Ishikawa (cell line): ENCODE measurements around the gene CHCHD3.

Experiments used
- CEBPB ChIP-seq: IDR thresholded peaks from 2 replicates; pipeline ENCODE4 v1.6.1; 2012
- CREB1 ChIP-seq: IDR thresholded peaks from 2 replicates; pipeline ENCODE4 v1.6.1; 2012; ENCODE audit warnings: low read depth
- EGR1 ChIP-seq: IDR thresholded peaks from 2 replicates; pipeline ENCODE4 v1.6.1; 2012
- EP300 ChIP-seq: IDR thresholded peaks from 2 replicates; pipeline ENCODE4 v1.6.1; 2012; ENCODE audit warnings: borderline replicate concordance
- FOXM1 ChIP-seq: IDR thresholded peaks from 2 replicates; pipeline ENCODE4 v1.6.1; 2012; ENCODE audit warnings: low read depth, borderline replicate concordance
- MAX ChIP-seq: IDR thresholded peaks from 2 replicates; pipeline ENCODE4 v1.6.1; 2012
- NFIC ChIP-seq: IDR thresholded peaks from 2 replicates; pipeline ENCODE4 v1.6.1; 2012
- RAD21 ChIP-seq: IDR thresholded peaks from 2 replicates; pipeline ENCODE4 v1.6.1; 2012; ENCODE audit warnings: low read depth
- REST ChIP-seq: IDR thresholded peaks from 2 replicates; pipeline ENCODE4 v1.6.1; 2012; ENCODE audit warnings: low read depth, mild to moderate bottlenecking
- TAF1 ChIP-seq: IDR thresholded peaks from 2 replicates; pipeline ENCODE4 v1.6.1; 2012; ENCODE audit warnings: low read depth, mild to moderate bottlenecking
- TCF12 ChIP-seq: IDR thresholded peaks from 2 replicates; pipeline ENCODE4 v1.6.1; 2012; ENCODE audit warnings: low read depth
- TEAD4 ChIP-seq: IDR thresholded peaks from 2 replicates; pipeline ENCODE4 v1.6.1; 2012
- USF1 ChIP-seq: IDR thresholded peaks from 2 replicates; pipeline ENCODE4 v1.6.1; 2012
- YY1 ChIP-seq: IDR thresholded peaks from 2 replicates; pipeline ENCODE4 v1.6.1; 2012; ENCODE audit warnings: low read depth
- ZBTB7A ChIP-seq: IDR thresholded peaks from 2 replicates; pipeline ENCODE4 v1.6.1; 2012; ENCODE audit warnings: low read depth

The CHCHD3 gene

GRCh38 chr7:132991615-132992587 lies 90.0 kb downstream of the CHCHD3 start:
- no peak for TF ChIP-seq CREB1
- TF ChIP-seq REST, result no peak
- no peak for TF ChIP-seq YY1
- TF ChIP-seq TCF12, result no peak
- no peak for TF ChIP-seq TEAD4
- TF ChIP-seq ZBTB7A, result no peak
- no peak for TF ChIP-seq MAX
- no peak for TF ChIP-seq USF1
- TF ChIP-seq TAF1, result no peak
- TF ChIP-seq NFIC, result no peak
- TF ChIP-seq EGR1, result no peak
- TF ChIP-seq CEBPB, result no peak
- no peak for TF ChIP-seq EP300
- TF ChIP-seq RAD21, result no peak
- no peak for TF ChIP-seq FOXM1

GRCh38 chr7:132988117-132988516 lies 93.8 kb downstream of the CHCHD3 start:
- no peak for TF ChIP-seq NFIC
- TF ChIP-seq USF1, result no peak
- TF ChIP-seq TCF12, result no peak
- no peak for TF ChIP-seq YY1
- no peak for TF ChIP-seq FOXM1
- no peak for TF ChIP-seq CEBPB
- TF ChIP-seq ZBTB7A, result no peak
- no peak for TF ChIP-seq REST
- TF ChIP-seq TEAD4, result no peak
- TF ChIP-seq CREB1, result no peak

- TF ChIP-seq YY1 (no peak), TAF1 (no peak), CEBPB (no peak), TEAD4 (no peak), CREB1 (no peak)
Measured at GRCh38 chr7:132980402-132980801, 101.5 kb downstream of the CHCHD3 start.

- TF ChIP-seq TCF12, result no peak
Measured at GRCh38 chr7:132979524-132979923, 102.4 kb downstream of the CHCHD3 start.

- TF ChIP-seq CEBPB (no peak), FOXM1 (no peak), ZBTB7A (no peak), MAX (no peak), EGR1 (no peak), EP300 (no peak), NFIC (no peak), RAD21 (no peak), CREB1 (no peak), USF1 (no peak), REST (no peak), TCF12 (no peak), TEAD4 (no peak), TAF1 (no peak), YY1 (no peak)
Measured at GRCh38 chr7:132977234-132977633, 104.7 kb downstream of the CHCHD3 start.
